ENCODE data around the gene UBXN6.

UBXN6 gene

GRCh38 chr19:4437103-4437502 lies 20.5 kb downstream of the UBXN6 start:
- no peak for DNase-seq

GRCh38 chr19:4436231-4436630 lies 21.4 kb downstream of the UBXN6 start:
- DNase-seq: no peak

- DNase-seq: no peak
Measured at GRCh38 chr19:4434391-4434790, 23.2 kb downstream of the UBXN6 start.

GRCh38 chr19:4432918-4433506 lies 24.6 kb downstream of the UBXN6 start:
- DNase-seq: no peak

GRCh38 chr19:4431808-4432674 lies 25.6 kb downstream of the UBXN6 start:
- no peak for DNase-seq

GRCh38 chr19:4431296-4431695 lies 26.3 kb downstream of the UBXN6 start:
- no peak for DNase-seq

GRCh38 chr19:4430760-4431159 lies 26.8 kb downstream of the UBXN6 start:
- DNase-seq: no peak

DNA sequence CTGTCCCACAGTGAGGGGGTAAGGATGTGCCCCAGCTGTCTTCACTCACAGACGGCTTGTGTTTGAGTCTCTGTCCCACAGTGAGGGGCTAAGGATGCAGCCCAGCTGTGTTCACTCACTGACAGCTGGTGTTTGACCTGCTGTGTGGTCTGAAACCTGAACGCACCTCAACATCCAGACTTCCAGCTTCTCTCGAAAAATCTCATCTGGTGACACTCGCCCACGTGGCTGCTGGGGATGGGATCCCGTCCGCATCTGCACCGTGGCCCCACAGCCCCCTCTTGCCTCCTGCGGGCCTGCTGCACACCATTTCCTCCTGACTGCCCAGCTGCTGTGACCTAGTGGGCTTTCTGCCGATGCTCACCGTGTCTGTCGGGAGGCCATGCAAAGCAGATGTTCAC lies 27.8 kb downstream of the UBXN6 start:
- no peak for DNase-seq

- DNase-seq: no peak
Measured at GRCh38 chr19:4429256-4429655, 28.3 kb downstream of the UBXN6 start.

- no peak for DNase-seq
Measured at GRCh38 chr19:4428326-4428975, 29.1 kb downstream of the UBXN6 start.

GRCh38 chr19:4425537-4425936 lies 32.1 kb downstream of the UBXN6 start:
- DNase-seq: no peak

GRCh38 chr19:4423416-4424126 lies 34.0 kb downstream of the UBXN6 start:
- no peak for DNase-seq

DNA sequence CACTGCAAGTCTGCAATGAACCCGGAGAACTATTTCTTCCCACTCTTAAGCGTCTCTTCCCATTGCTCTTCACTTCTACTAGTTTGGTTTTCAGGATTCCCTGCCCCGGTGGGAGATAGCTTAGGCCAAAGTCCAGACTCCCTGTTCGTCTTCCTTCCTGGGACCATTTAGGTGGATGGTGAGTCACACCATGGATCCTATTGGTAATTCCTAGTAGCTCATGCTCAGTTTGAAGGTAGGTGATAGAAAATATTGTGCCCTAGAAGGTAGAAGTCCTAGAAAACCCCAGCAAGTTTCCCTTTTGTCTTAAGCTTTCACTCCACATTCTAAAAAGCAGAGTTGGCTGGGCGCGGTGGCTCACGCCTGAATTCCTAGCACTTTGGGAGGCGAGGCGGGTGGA lies 41.3 kb downstream of the UBXN6 start:
- DNase-seq: no peak

DNA sequence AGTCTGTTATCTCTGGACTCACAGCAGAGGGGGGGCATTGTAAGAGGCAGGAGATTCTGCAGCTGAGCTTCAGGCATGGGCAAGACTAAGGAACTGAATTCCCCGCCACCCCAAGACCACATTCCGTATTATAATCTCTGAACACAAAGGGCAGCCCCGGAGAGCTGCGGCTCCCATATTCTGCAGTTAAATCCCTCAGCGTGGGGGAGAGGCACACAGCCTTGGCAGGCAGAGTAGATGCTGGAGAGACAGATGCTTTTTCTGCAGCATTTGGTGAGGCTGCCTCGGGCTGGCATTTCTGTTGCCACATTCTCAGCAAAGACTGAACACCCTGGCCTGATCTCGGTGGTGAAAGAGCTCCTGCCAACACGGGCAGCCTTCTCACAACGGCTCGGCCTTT lies 42.2 kb downstream of the UBXN6 start:
- no peak for DNase-seq

DNA sequence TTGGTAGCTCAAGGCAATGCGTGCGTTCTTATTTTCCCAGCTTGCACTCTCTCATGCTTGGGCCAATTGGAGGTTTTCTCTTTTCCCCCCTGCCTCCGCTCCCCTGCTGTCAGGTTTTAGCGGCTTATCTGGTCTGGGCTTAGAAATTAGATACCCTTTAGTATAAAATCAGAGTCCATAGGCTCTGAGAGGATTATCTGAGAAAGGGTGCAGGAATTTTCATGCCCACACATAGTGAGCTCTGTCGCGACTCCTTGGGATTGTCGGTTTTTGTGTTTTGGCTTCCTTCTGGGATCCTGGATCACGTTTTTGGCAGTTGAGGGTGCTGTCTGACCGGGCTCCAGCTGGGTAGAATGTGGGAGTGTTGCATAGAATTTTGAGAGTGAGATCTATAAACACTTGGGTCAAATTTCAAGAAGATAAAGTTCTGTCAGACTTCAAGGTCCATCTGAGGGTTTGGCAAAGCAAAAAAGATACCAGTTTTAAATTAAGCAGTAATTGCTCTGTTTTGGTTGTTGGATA lies 42.7 kb downstream of the UBXN6 start:
- DNase-seq: no peak

- DNase-seq: no peak
Measured at GRCh38 chr19:4414144-4414799, 43.3 kb downstream of the UBXN6 start.

GRCh38 chr19:4413588-4413987 lies 44.0 kb downstream of the UBXN6 start:
- no peak for DNase-seq

- DNase-seq: no peak
Measured at GRCh38 chr19:4409123-4409933, 48.3 kb downstream of the UBXN6 start.

DNA sequence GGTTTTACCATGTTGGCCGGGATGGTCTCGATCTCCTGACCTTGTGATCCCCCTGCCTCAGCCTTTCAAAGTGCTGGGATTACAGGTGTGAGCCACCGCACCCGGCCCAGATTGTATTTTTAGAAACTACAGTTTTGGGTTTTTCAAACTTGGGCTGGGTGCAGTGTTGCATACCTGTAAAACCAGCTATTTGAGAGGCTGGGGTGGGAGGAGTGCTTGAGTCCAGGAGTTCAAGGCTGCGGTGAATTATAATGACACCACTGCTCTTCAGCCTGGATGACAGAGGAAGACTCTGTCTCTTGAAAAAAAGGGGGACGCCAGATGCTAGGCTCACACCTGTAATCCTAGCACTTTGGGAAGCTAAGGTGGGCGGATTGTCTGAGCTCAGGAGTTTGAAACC lies 51.0 kb downstream of the UBXN6 start:
- DNase-seq: no peak

GRCh38 chr19:4405977-4406376 lies 51.6 kb downstream of the UBXN6 start:
- DNase-seq: no peak

DNA sequence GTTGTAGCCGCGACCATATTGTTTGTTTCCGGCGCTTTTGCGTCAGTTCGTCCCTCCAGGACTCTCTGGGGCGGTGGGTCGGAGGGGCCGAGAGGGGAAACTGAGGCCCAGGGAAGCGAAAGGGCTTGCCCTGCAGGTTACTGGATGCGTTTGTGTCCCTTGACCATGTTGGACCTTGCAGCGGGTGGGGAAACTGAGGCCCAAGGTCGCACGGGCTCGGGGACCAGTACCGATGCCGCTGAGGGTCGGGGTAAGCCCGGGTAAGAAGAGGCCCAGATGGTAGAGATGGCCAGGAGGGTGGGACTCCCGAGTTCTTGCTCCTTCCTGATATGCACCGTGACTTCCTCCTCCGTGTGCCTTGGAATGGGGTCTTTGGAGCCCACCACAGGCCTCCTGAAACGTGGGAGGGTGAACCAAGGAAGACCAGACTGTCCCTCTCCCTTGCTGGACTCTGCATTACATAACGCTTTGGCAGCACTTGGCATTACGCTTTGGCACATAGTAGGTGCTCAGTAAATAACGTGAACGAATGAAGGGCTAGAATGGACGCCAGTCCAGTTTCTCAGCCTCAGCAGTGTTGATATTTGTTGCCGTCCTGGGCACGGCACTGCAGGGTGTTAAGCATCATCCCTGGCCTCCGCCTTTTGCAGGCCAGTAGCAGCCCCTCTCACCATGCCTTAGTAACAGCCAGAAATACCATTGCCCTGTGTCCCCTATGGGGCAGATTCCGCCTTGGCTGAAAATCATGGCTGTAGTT lies 54.4 kb downstream of the UBXN6 start:
- no peak for DNase-seq

Measured in NCI-H1930 (cell line).